Hematopoietic multipotent progenitor cell treated with erythropoietin and hydrocortisone succinate and interleukin-3 and kit ligand, for 17 days (in vitro differentiated cells): ENCODE results near the gene TGFA.
"Not testable (repeated sequence)": the region's sequence is repeated elsewhere in the genome, so short reads cannot be mapped to it uniquely, and the experiment has no call there.

ENCODE experiments used
- DNase-seq: peaks from one replicate; pipeline ENCODE4 v3.0.0-alpha.2; 2015; ENCODE audit warnings: low spot score

TGFA gene

DNA sequence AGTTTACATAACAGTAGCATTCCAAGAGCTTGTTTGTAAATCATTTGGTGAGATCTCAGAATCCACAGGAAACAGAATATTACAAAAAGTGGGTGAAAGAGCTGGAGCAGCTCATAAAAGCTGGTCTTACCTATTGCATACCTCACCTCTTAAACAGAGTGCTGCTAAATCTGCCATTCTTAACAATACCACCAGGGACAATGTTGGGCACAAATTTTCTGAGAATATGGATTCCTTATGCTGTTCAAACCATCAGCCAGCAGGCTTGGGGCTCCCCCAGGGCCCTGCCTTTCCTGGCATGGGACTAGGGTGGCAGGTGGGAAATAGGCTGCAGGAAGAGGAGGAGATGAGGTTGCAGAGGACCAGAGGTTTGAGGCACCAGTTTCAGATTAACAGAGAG, 55.6 kb downstream of the TGFA start:
- DNase-seq: no peak

DNA sequence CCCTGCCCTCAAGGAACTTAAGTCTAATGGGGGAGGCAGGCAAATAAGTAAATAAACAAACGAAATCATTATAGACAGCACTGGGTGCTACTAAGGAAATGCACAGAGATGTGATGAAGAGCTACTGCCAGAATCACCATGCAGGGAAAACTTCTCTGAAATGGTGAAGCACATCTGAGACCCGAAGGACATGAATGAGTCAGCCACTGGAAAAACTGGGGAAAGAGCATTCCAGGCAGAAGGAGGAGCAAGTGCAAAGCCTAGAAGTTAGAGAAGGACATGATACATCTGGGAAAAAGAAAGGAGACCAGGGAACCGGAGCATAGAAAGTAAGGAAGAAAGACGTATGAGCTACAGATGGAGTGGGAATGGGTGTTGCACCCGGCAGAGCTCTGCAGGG, 56.8 kb downstream of the TGFA start:
- DNase-seq: no peak

- no peak for DNase-seq
Observed at GRCh38 chr2:70494293-70494886, 59.2 kb downstream of the TGFA start.

- no peak for DNase-seq
Observed at GRCh38 chr2:70490381-70490780, 63.2 kb downstream of the TGFA start.

DNA sequence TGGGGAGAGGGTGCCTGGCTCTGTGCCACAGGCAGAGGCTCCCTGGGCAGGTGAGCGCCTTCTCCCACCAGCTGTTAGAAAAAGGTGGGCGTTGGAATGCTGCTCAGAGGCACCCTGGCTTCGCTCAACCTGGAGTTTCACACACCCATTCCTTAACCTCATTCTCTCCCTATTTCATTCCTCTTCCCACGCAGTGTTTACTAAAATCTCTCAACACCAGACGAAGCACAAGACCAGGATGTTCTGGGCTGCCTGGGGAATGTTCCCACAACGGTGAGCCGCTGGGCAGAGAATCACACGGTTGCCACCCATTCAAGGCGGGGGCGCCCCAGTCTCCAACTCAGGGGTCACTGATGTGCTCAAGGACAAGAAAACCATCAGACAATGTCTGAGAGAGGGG, 64.5 kb downstream of the TGFA start:
- DNase-seq: no peak

- DNase-seq: no peak
Observed at GRCh38 chr2:70484086-70484485, 69.5 kb downstream of the TGFA start.

GRCh38 chr2:70482401-70482800, 71.2 kb downstream of the TGFA start:
- DNase-seq: no peak

DNA sequence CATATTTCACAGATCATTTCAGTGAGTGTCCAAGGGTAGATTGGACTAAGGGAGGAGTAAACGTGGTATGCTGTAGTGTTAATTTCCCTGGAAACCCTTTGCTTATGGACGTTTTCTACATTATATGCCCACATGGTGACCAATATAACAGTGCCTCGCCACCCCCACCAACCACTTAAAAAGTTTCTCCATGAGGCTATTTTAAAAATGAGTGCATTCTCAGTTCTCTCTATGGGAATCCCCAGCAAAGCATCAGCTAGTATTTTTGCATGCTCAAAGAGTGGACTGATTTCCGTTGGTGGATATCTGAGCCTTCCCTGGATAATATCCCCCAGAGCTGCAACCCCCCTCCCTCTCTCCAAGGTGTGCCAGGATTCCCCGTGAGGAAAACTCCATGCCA, 73.2 kb downstream of the TGFA start:
- no peak for DNase-seq

DNA sequence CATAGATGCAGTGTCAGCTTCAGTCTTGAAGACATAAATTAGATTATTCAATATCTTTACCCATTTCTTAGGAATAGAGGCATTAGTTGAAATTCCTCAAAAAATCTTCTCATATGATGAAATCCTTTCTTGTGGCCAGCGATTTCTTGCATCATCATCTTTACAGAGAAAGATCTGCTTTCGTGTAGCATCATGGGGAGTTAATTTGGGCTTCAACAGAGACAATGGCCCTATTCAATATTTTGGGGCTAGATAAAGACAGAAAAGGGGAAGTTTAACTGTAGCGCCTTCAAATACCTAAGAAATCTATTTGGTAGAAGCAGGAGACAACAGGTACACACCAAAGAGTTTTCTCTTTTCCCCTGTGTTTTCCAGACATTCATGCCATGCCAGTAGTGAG, 73.8 kb downstream of the TGFA start:
- no peak for DNase-seq

GRCh38 chr2:70477441-70477844, 76.2 kb downstream of the TGFA start:
- DNase-seq: no peak

GRCh38 chr2:70475266-70475665, 78.4 kb downstream of the TGFA start:
- DNase-seq: no peak

GRCh38 chr2:70474256-70474848, 79.3 kb downstream of the TGFA start:
- DNase-seq: no peak

- no peak for DNase-seq
Observed at GRCh38 chr2:70473101-70473722, 80.4 kb downstream of the TGFA start.

DNA sequence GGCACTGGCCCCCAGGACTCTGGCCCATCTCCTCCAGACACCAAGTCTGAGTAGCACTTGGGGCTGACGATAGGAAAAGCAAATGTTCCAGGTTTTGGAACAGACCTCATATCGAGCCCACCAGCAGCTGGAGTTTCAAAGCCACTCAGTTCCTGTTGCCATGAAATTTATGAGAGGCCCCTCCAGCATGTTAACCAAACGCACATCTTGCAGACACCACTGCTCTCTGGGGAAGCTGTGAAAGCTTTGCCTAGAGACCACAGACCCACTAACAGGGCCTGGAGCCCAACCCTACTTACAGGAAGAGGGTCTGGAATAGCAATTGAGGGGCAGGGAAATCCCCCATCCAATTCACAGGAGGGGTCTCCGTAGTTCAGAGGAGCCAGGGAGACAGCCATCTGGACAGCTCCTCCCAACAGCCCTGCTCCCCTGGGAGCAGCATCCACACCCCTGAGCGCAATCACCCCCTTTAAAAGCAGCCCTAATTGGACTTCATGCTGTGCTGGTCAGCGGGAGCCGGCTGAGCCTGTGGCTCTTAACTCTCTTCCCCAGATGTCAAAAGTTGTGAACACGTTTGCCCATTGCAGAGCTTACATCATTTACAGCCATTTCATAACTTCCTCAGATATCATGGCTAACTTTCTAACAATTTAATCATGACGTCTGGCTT, 81.3 kb downstream of the TGFA start:
- DNase-seq: no peak

GRCh38 chr2:70471129-70471528, 82.5 kb downstream of the TGFA start:
- DNase-seq: no peak

GRCh38 chr2:70469961-70470360, 83.7 kb downstream of the TGFA start:
- no peak for DNase-seq

DNA sequence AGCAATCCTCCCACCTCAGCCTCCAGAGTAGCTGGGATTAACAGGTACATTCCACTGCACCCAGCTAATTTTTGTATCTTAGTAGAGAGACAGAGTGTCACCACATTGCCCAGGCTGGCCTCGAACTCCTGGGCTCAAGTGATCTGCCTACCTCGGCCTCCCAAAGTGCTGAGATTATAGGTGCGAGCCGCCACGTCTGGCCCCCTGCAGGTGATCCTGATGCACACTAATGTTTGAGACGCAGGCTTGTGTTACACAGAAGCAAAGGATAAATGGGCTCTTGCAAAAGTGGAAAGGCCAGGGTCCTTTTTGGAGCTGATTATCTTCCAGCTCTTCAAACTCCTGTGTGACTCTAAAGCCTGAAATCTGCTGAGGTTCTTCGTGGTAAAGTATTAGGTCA, 84.2 kb downstream of the TGFA start:
- DNase-seq: no peak

GRCh38 chr2:70468878-70469277, 84.7 kb downstream of the TGFA start:
- no peak for DNase-seq

DNA sequence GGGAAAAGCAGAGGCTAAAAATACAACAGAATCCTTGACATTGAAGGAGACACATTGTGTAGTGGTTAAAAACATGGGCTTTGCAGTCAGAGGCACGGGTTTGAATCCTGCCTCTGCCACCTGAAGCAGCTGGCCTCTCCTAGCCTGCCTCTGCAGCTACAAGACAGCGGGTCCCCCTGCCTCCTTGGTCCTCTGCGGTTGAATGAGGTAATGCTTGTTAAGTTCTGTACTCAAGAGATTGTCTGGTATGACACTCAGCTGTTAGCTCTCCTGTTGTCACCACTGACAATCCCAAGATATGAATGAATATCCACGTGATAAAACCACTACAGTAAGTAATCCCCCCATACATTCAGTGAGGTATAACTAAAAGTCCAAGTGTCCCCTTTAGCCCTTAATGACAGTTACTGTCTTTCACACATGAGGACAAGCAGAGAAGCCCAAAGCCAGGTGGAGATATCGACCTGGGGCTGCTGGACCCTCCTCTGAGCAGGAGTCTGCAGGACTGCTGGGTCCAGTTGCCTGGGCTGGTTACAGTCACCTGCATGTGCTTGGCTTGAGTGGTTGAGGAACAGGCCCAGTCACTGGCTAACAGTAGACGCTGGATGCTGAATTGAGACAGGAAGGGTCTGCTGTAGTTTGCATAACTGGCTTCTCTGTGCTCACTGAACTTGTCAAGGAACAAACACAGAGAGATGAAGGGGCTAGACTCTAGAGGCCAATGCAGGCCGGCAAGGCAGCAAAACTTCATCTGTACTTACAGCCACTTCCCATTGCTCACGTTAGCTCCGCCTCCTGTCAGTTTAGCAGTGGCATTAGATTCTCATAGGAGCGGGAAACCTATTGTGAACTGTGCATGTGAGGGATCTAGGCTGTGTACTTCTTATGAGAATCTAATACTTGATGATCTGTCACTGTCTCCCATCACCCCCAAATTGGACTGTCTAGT, 85.5 kb downstream of the TGFA start:
- DNase-seq: no peak

DNA sequence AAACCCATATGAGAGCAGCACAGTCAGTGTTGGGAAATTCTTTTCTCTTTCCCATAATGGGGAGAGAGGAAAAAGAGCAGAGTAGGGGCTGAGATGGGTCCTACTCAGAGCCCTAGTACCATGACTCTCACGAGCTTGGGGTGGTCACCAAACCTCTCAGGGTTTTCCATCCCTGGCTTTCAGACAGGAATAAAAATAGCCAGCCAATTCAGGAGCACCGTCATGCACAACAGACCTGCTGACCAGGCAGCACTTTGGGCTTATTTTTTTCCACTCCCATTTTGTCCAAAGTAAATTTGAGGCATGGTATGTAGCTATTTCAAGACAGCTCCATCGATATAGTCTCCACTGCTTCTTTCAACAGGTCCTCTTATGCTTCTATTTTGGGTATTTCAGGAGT, 86.4 kb downstream of the TGFA start:
- DNase-seq: no peak

- not testable (repeated sequence) for DNase-seq
Observed at GRCh38 chr2:70466647-70467046, 87.0 kb downstream of the TGFA start.

DNA sequence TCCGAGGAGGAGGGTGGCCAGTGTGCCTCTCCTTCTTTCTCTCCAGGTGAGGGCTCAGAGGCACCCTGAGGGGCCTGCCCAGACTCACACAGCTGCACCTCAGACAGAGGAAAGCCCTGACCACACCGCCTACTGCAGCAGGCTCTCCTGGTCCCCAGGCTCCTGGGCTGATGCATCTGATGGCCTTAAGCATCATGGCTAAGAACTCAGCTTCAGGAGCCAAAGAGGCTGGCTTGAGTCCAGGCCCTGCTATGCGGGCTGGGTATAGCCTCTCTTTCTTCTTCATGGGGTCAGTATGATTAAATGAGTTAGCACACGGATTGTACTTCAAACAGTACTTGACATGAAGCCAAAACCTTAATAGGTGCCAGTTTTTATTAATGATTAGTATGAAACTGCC, 89.6 kb downstream of the TGFA start:
- DNase-seq: no peak
